Measurements from ENCODE around the gene TMUB1. TPM values are rescaled to one million over a fixed set of nuclear protein-coding genes. Genes with fewer than 3 reads are reported as not detected.

TMUB1 gene
- total and polyA plus RNA-seq, 9 of the 15 experiments (the other 6 are each of a cell fraction or from before 2014, with no cell fraction given): 0.14 to 241 (median 74.1) TPM

DNA sequence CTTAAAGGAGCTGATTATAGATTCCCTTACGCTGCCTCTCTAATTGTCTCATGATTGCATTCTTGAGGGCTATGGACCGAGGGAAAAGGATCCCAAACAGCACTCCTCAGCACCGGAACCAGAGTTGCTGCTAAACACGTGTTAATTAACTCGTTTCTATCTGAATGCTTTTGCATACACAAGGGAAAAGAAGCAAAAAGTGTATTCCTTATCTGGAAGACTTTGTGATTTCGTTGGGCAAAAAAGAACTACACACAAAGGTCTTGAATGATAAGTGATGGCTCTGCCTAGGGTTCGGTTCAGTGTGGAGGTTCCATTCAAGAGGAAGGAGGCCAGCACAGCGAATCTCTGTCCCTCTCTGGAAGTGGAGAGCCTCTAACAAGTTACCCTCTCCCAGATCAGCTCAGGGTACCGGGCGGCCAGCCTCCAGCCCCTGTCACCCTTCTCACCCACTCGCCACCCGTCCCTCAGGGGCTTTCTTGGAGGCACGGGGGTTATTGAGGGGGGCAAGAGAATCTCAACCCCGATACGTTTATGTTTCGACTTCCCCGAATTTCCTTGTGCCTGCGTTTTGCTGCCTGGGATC is 24.4 kb downstream of the TMUB1 start:
- in situ Hi-C loops (cut with MboI): no loop called here
- no TSS peak for BruUV-seq (replicated peaks)
- TF ChIP-seq MYC (IDR thresholded peaks at IDR 0.05; ENCODE audit: low read depth, low read length): peak; percentile 42; the same call in 1 of the 2 replicates
- TF ChIP-seq MYC (CRISPR knock-in tag; IDR thresholded peaks at IDR 0.05; ENCODE audit: borderline replicate concordance, low read depth): peak; percentile 49; the same call in 1 of the 2 replicates
- no peak for TF ChIP-seq MTA3 (IDR thresholded peaks at IDR 0.05; ENCODE audit: borderline replicate concordance)
- no peak for TF ChIP-seq TBP (optimal IDR thresholded peaks at IDR 0.05; ENCODE audit: low read depth, low read length)
- TF ChIP-seq, protein P1, sequence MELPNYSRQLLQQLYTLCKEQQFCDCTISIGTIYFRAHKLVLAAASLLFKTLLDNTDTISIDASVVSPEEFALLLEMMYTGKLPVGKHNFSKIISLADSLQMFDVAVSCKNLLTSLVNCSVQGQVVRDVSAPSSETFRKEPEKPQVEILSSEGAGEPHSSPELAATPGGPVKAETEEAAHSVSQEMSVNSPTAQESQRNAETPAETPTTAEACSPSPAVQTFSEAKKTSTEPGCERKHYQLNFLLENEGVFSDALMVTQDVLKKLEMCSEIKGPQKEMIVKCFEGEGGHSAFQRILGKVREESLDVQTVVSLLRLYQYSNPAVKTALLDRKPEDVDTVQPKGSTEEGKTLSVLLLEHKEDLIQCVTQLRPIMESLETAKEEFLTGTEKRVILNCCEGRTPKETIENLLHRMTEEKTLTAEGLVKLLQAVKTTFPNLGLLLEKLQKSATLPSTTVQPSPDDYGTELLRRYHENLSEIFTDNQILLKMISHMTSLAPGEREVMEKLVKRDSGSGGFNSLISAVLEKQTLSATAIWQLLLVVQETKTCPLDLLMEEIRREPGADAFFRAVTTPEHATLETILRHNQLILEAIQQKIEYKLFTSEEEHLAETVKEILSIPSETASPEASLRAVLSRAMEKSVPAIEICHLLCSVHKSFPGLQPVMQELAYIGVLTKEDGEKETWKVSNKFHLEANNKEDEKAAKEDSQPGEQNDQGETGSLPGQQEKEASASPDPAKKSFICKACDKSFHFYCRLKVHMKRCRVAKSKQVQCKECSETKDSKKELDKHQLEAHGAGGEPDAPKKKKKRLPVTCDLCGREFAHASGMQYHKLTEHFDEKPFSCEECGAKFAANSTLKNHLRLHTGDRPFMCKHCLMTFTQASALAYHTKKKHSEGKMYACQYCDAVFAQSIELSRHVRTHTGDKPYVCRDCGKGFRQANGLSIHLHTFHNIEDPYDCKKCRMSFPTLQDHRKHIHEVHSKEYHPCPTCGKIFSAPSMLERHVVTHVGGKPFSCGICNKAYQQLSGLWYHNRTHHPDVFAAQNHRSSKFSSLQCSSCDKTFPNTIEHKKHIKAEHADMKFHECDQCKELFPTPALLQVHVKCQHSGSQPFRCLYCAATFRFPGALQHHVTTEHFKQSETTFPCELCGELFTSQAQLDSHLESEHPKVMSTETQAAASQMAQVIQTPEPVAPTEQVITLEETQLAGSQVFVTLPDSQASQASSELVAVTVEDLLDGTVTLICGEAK (IDR thresholded peaks at IDR 0.05): peak; percentile 61
- TF ChIP-seq, protein P1 (CRISPR knock-in tag; IDR thresholded peaks at IDR 0.05): no peak
- 0 out of 2 replicates have a peak, but pooled peaks have one; percentile 22 for TF ChIP-seq GTF2E2 (tag; IDR thresholded peaks at IDR 0.05)
- TF ChIP-seq, protein P2, sequence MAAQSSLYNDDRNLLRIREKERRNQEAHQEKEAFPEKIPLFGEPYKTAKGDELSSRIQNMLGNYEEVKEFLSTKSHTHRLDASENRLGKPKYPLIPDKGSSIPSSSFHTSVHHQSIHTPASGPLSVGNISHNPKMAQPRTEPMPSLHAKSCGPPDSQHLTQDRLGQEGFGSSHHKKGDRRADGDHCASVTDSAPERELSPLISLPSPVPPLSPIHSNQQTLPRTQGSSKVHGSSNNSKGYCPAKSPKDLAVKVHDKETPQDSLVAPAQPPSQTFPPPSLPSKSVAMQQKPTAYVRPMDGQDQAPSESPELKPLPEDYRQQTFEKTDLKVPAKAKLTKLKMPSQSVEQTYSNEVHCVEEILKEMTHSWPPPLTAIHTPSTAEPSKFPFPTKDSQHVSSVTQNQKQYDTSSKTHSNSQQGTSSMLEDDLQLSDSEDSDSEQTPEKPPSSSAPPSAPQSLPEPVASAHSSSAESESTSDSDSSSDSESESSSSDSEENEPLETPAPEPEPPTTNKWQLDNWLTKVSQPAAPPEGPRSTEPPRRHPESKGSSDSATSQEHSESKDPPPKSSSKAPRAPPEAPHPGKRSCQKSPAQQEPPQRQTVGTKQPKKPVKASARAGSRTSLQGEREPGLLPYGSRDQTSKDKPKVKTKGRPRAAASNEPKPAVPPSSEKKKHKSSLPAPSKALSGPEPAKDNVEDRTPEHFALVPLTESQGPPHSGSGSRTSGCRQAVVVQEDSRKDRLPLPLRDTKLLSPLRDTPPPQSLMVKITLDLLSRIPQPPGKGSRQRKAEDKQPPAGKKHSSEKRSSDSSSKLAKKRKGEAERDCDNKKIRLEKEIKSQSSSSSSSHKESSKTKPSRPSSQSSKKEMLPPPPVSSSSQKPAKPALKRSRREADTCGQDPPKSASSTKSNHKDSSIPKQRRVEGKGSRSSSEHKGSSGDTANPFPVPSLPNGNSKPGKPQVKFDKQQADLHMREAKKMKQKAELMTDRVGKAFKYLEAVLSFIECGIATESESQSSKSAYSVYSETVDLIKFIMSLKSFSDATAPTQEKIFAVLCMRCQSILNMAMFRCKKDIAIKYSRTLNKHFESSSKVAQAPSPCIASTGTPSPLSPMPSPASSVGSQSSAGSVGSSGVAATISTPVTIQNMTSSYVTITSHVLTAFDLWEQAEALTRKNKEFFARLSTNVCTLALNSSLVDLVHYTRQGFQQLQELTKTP (IDR thresholded peaks at IDR 0.05; ENCODE audit: low read depth in 1 of 2, partially characterized antibody in 2 of 2): peak in 1 of 2 experiments; percentile 27

More for the DNA sequence above, 24.4 kb downstream of the TMUB1 start:
- Histone ChIP-seq H3K27me3 (ENCODE audit: control insufficient read depth in 2 of 2, insufficient read depth in 2 of 2, low read length in 2 of 2) (no peaks in the 10 kb centered on the region), H4K20me1 (replicated peaks; ENCODE audit: control insufficient read depth, insufficient read depth, low read length) (peaks cover 10% of the 10 kb centered on the region), H3K27ac (ENCODE audit: extremely low read depth, low read depth, low read length) (peak overlapping the region; percentile 90), H2AFZ (ENCODE audit: low read depth, low read length) (peak overlapping the region; percentile 91), H3K9me1 (ENCODE audit: control insufficient read depth, insufficient read depth, low read length) (no peaks in the 10 kb centered on the region), H3K9ac (ENCODE audit: insufficient read depth in 1 of 2, low read depth in 2 of 2, low read length in 2 of 2) (peak overlapping the region; percentile 85 to 91), H3K4me2 (ENCODE audit: insufficient read depth, low read length) (peak overlapping the region; percentile 94), H3K79me2 (ENCODE audit: control insufficient read depth, insufficient read depth, low read length) (peaks cover 50% of the 10 kb centered on the region), H3K4me3 (peak overlapping the region; percentile 84), H3K36me3 (ENCODE audit: control insufficient read depth, insufficient read depth, low read length) (peaks cover 15% of the 10 kb centered on the region; the same call in 2 of the 3 replicates), H3K4me1 (replicated peaks in 1 of 2; ENCODE audit: control insufficient read depth in 2 of 2, insufficient read depth in 2 of 2, low read length in 2 of 2) (peaks cover 57 to 75% of the 10 kb centered on the region in 2 experiments), H3K9me3 (replicated peaks; ENCODE audit: control insufficient read depth, insufficient read depth, low read depth, low read length) (no peaks in the 10 kb centered on the region)
- intact Hi-C loops (cut with micrococcal nuclease): loop anchor here (1.0 kb wide), 3 partner anchors 20 to 51 kb away; partner anchors contain the start of gene ABCB8
- ChIA-PET POLR2A (interaction anchor here (0.6 to 1.7 kb wide), 6 partner anchors 9 to 159 kb away, joined by 3 to 9 read pairs (median 5); partner anchors contain the start of genes ABCB8 and FASTK), CTCF (ENCODE audit: low intra/inter-chr PET ratio) (interaction anchor here (0.5 to 1.7 kb wide), 5 partner anchors 21 to 185 kb away, joined by 3 to 8 read pairs (median 3); partner anchors contain the start of genes ABCB8 and AGAP3)
- ATAC-seq (no peak), FAIRE-seq (peak; percentile 72), DNase-seq (ENCODE audit: extremely low read depth in 1 of 4, low spot score in 3 of 4) (peak in 1 of 4 experiments; percentile 62)
- 2% methylated on average over 18 of the region's 18 CpGs for WGBS (ENCODE audit: insufficient coverage, low coverage, missing lambda C conversion rate)

Data from K562 (cell line).